Subcutaneous adipose tissue (tissue), 4 donors: ENCODE data around the gene CNTNAP5. TPM values are rescaled to one million over a fixed set of nuclear protein-coding genes. Genes with fewer than 3 reads are reported as not detected.

ENCODE experiments used
- total RNA-seq, 4 donors: library from RNA; depleted of rRNA; stranded (reverse); fragments of >200 nt; gene quantifications; one replicate each; pipeline ENCODE4 v1.1.0, GENCODE V29; 2016
- TF ChIP-seq, protein P1 (sequence below): fragments of 450-650 bp; IDR thresholded peaks from one replicate; pipeline ENCODE4 v1.5.1; 2016; ENCODE audit warnings: low read depth, mild to moderate bottlenecking, control low read depth, antibody characterized with exemption, moderate library complexity

The CNTNAP5 gene
- total RNA-seq, 4 donors from 2014 or later, result not detected

DNA sequence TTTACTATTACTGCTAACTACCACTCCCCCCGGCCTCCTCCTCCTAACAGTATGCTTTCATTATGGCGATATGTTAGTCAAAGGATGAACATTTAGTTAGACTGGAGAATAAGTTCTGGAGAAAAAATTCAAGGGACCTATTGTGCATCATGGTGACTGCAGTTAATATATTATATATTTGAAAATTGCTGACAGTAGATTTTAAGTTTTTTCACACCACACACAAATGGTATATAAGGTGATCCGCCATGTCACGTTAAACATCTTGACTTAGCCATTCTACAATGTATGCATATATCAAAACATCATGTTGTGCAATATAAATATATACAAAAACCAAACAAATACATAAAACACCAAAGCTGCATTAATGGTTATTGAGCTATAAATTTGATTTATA, 873.7 kb downstream of the CNTNAP5 start:
- TF ChIP-seq, protein P1, sequence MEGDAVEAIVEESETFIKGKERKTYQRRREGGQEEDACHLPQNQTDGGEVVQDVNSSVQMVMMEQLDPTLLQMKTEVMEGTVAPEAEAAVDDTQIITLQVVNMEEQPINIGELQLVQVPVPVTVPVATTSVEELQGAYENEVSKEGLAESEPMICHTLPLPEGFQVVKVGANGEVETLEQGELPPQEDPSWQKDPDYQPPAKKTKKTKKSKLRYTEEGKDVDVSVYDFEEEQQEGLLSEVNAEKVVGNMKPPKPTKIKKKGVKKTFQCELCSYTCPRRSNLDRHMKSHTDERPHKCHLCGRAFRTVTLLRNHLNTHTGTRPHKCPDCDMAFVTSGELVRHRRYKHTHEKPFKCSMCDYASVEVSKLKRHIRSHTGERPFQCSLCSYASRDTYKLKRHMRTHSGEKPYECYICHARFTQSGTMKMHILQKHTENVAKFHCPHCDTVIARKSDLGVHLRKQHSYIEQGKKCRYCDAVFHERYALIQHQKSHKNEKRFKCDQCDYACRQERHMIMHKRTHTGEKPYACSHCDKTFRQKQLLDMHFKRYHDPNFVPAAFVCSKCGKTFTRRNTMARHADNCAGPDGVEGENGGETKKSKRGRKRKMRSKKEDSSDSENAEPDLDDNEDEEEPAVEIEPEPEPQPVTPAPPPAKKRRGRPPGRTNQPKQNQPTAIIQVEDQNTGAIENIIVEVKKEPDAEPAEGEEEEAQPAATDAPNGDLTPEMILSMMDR, result no peak

DNA sequence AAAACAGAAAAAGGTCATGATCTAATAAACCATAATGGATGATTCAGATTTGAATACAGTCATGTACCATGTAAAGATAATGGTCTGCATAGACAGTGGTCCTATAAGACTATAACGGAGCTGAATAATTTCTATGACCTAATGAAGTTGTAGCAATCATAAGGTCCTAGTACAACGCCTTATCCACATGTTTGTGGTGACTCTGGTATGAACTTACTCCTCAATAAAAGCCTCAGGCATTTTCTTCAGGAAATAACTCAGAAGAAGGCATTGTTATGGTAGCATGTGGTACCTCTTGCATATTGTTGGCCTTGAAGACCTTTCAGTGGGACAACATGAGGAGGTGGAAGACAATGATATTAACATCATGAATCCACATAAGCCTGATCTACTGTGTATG, 883.3 kb downstream of the CNTNAP5 start:
- TF ChIP-seq, protein P1, result no peak

DNA sequence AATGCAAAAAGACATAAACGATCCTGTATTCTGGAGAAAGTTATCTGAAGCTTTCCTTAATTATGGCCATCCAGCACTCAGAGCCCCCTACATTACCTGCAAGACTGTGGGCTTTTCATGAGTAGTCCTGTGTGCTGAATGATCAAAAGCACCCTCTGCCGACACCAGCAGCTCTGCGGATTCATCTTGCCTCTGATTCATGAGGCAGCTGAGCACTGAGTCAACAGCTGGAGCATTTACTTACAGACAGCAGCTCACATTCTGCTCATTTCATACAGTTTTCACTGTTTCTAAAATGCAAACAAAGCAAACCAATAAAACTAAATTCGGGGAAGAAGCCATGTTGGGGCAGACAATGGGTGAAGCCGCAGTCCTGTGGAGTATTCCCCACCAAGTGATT, 886.5 kb downstream of the CNTNAP5 start:
- TF ChIP-seq, protein P1, result no peak

DNA sequence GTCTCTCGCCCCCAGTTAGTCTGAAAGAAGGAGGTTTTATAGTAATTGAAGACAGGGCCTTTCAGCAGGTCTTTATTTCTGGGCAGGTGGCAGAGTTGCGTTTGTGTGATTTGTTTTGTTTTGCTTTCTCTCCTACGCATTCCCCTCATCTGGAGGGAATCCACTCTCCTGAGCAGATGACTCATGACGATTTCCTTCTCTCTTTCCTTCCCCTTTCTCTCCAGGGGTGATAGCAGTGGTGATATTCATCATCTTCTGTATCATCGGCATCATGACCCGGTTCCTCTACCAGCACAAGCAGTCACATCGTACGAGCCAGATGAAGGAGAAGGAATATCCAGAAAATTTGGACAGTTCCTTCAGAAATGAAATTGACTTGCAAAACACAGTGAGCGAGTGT, 888.8 kb downstream of the CNTNAP5 start:
- TF ChIP-seq, protein P1, result no peak

DNA sequence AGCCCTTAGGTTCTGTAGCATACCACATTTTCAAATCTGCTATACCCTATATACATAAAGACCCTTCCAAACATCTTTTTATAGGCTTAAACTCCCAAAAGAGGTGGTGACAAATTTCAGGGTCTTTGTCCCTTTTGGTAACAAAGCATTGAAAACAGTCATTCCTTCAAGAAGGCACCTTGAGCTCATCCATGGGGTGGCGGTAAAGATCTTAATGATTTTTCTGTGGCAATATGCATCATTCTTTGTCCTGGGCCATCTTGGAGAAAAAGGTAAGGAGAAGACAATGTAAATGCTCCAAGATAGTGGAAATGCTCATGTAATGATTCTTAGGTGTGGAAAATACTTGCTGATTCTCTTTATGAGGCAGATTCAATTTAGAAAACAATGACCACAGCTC, 890.5 kb downstream of the CNTNAP5 start:
- TF ChIP-seq, protein P1, result no peak

DNA sequence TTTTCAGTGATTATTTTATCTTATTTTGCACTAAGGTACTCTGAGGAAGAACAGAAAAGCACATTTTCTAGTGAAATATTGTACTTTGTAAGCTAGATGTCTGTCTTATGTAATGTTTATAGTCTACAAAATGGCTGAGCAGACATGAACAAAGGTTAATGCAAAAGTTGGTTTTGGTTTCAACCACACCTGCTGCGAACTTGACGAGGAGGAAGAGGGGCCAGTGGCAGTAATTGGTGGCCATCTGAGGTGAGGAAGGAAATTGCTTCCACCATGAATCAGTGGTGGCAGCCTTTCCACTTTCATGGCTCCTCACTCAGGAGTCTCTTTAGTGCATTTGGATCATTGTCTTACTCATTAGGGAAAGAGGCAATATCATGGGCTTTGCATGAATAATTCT, 894.2 kb downstream of the CNTNAP5 start:
- TF ChIP-seq, protein P1, result no peak

DNA sequence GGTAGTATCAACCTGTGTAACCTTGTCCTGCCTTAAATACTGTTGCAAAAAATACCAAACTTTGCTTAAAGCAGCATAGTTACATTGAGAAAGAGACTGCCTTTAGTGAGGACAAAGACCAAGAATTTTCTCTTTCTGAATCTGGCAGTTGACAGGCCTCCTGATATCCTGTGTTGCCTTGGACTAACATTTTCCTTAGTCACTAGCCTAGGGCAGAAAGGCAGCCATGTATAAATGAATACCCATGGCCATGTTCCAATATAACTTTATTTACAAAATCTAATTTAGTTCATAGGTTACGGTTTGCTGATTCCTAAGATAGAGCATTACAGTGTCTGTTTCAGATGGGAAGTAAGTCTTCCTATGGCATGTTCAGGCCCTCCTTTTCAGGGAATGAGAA, 895.4 kb downstream of the CNTNAP5 start:
- TF ChIP-seq, protein P1, result no peak
